ENCODE measurements around the gene PROK1. TPM values are rescaled to one million over a fixed set of nuclear protein-coding genes. Genes with fewer than 3 reads are reported as not detected.

The PROK1 gene
- total RNA-seq, 4 donors from 2014 or later, result 0.38 to 2.8 (median 1.6) TPM

- TF ChIP-seq POLR2A (IDR thresholded peaks at IDR 0.05), result peak in 1 of 2 donors; percentile 22
- TF ChIP-seq, protein P1, sequence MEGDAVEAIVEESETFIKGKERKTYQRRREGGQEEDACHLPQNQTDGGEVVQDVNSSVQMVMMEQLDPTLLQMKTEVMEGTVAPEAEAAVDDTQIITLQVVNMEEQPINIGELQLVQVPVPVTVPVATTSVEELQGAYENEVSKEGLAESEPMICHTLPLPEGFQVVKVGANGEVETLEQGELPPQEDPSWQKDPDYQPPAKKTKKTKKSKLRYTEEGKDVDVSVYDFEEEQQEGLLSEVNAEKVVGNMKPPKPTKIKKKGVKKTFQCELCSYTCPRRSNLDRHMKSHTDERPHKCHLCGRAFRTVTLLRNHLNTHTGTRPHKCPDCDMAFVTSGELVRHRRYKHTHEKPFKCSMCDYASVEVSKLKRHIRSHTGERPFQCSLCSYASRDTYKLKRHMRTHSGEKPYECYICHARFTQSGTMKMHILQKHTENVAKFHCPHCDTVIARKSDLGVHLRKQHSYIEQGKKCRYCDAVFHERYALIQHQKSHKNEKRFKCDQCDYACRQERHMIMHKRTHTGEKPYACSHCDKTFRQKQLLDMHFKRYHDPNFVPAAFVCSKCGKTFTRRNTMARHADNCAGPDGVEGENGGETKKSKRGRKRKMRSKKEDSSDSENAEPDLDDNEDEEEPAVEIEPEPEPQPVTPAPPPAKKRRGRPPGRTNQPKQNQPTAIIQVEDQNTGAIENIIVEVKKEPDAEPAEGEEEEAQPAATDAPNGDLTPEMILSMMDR (IDR thresholded peaks at IDR 0.05 in 4 of 5, conservative IDR thresholded peaks at IDR 0.05 in 1 of 5), result no peak
- in situ Hi-C loops (cut with MboI; ENCODE audit: low sequenced_read_pairs in 4 of 4) (no loop called here), intact Hi-C loops (cut with DNase I; ENCODE audit: low total_unique reads) (no loop called here)
- DNase-seq (no peak), ATAC-seq (peak; percentile 73 to 77)
- Histone ChIP-seq H3K36me3 (no peaks in the 10 kb centered on the region), H3K4me3 (no peak overlapping the region), H3K27ac (peak overlapping the region; percentile 35 to 64 (median 54)), H3K9me3 (no peaks in the 10 kb centered on the region), H3K4me1 (peaks cover 0 to 7% of the 10 kb centered on the region in 2 donors), H3K27me3 (no peaks in the 10 kb centered on the region)
These were observed 26.0 kb upstream of the PROK1 start for GRCh38 chr1:110424699-110425611.

- no peaks in the 10 kb centered on the region for H3K36me3 ChIP-seq
- peak; percentile 69 to 72 for ATAC-seq
- H3K4me1 ChIP-seq, result peaks cover 0 to 7% of the 10 kb centered on the region in 2 donors
- H3K27me3 ChIP-seq, result no peaks in the 10 kb centered on the region
- H3K4me3 ChIP-seq, result no peak overlapping the region
- in situ Hi-C loops (cut with MboI; ENCODE audit: low sequenced_read_pairs in 4 of 4), result no loop called here
- intact Hi-C loops (cut with DNase I; ENCODE audit: low total_unique reads), result no loop called here
- TF ChIP-seq, protein P1 (IDR thresholded peaks at IDR 0.05 in 4 of 5, conservative IDR thresholded peaks at IDR 0.05 in 1 of 5), result no peak
- TF ChIP-seq POLR2A (IDR thresholded peaks at IDR 0.05), result no peak
- DNase-seq, result peak; percentile 66 to 86
- no peaks in the 10 kb centered on the region for H3K9me3 ChIP-seq
- H3K27ac ChIP-seq, result peak overlapping the region; percentile 35 to 64 (median 54)
These were observed 25.3 kb upstream of the PROK1 start for GRCh38 chr1:110425612-110426152.

GRCh38 chr1:110426854-110427253 is 24.1 kb upstream of the PROK1 start:
- TF ChIP-seq, protein P1 (IDR thresholded peaks at IDR 0.05 in 4 of 5, conservative IDR thresholded peaks at IDR 0.05 in 1 of 5), result no peak
- no peak for TF ChIP-seq POLR2A (IDR thresholded peaks at IDR 0.05)
- DNase-seq (no peak), ATAC-seq (no peak)

GRCh38 chr1:110428946-110429345 is 22.0 kb upstream of the PROK1 start:
- in situ Hi-C loops (cut with MboI; ENCODE audit: low sequenced_read_pairs in 4 of 4), result no loop called here

More at GRCh38 chr1:110426854-110427253, 24.1 kb upstream of the PROK1 start:
- Histone ChIP-seq H3K27ac (peak overlapping the region in 1 of 4 donors; percentile 34), H3K4me1 (peaks cover 0 to 7% of the 10 kb centered on the region in 2 donors), H3K36me3 (no peaks in the 10 kb centered on the region), H3K27me3 (no peaks in the 10 kb centered on the region), H3K4me3 (no peak overlapping the region), H3K9me3 (no peaks in the 10 kb centered on the region)
- in situ Hi-C loops (cut with MboI; ENCODE audit: low sequenced_read_pairs in 4 of 4), result no loop called here
- intact Hi-C loops (cut with DNase I; ENCODE audit: low total_unique reads), result no loop called here

More at GRCh38 chr1:110428946-110429345, 22.0 kb upstream of the PROK1 start:
- ATAC-seq (peak; percentile 30 to 43), DNase-seq (peak in 1 of 2 donors; percentile 49)
- H3K9me3 ChIP-seq, result no peaks in the 10 kb centered on the region
- TF ChIP-seq POLR2A (IDR thresholded peaks at IDR 0.05), result no peak
- TF ChIP-seq, protein P1 (IDR thresholded peaks at IDR 0.05 in 4 of 5, conservative IDR thresholded peaks at IDR 0.05 in 1 of 5), result no peak
- H3K27me3 ChIP-seq, result no peaks in the 10 kb centered on the region
- peaks cover 0 to 7% of the 10 kb centered on the region in 2 donors for H3K4me1 ChIP-seq
- intact Hi-C loops (cut with DNase I; ENCODE audit: low total_unique reads), result no loop called here
- no peak overlapping the region for H3K4me3 ChIP-seq
- H3K27ac ChIP-seq, result peak overlapping the region in 2 of 4 donors; percentile 37 to 44
- H3K36me3 ChIP-seq, result no peaks in the 10 kb centered on the region

Data from gastrocnemius medialis (tissue), 4 donors.